ENCODE data around the gene TNFRSF1B. TPM values are rescaled to one million over a fixed set of nuclear protein-coding genes. Genes with fewer than 3 reads are reported as not detected.
A peak's percentile ranks its signal among the peaks of the same experiment; 100 is the strongest.

Gene TNFRSF1B
- total and polyA plus RNA-seq, 3 donors from 2014 or later = 7.7 to 10.6 (median 8.0) TPM

- WGBS, 2 donors = 71 to 73% methylated on average over 2 of the region's 2 CpGs
- Histone ChIP-seq H3K9me3 (no peaks in the 10 kb centered on the region), H3K36me3 (ENCODE audit: low read depth, missing control alignments) (no peaks in the 10 kb centered on the region), H3K4me3 (no peak overlapping the region), H3K27me3 (no peaks in the 10 kb centered on the region), H3K27ac (no peak overlapping the region), H3K4me1 (peaks cover 15% of the 10 kb centered on the region)
- intact Hi-C loops (cut with DNase I; ENCODE audit: low total_unique reads) = no loop called here
- TF ChIP-seq POLR2A (IDR thresholded peaks at IDR 0.05) = no peak
- no peak for TF ChIP-seq CTCF (IDR thresholded peaks at IDR 0.05)
- no peak for DNase-seq
These were observed 65.4 kb downstream of the TNFRSF1B start for GRCh38 chr1:12232221-12232620.

DNA sequence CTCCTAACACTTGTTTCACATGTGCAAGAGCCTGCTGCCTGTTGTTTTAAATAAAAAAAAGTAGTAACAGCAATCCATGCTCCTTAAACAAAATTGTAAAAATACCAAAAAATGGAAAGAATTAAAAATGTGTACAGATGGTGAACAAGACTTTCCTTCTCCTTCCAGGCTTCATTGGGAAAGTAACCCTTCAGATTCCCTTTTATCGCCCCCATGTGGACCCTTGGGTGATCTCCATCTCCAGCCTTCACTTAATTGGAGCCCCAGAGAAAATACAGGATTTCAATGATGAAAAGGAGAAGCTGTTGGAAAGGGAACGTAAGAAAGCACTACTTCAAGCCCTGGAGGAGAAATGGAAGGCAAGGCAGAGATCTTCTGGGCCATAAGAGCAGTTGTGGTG is 77.3 kb downstream of the TNFRSF1B start:
- Histone ChIP-seq H3K4me1 (no peaks in the 10 kb centered on the region), H3K27ac (no peak overlapping the region), H3K4me3 (no peak overlapping the region), H3K9me3 (no peaks in the 10 kb centered on the region), H3K36me3 (ENCODE audit: low read depth, missing control alignments) (no peaks in the 10 kb centered on the region), H3K27me3 (no peaks in the 10 kb centered on the region)
- no peak for DNase-seq
- intact Hi-C loops (cut with DNase I; ENCODE audit: low total_unique reads) = no loop called here
- WGBS, 2 donors = 71 to 80% methylated on average over 2 of the region's 2 CpGs
- TF ChIP-seq POLR2A (IDR thresholded peaks at IDR 0.05) (no peak), CTCF (IDR thresholded peaks at IDR 0.05) (peak in 1 of 3 experiments; percentile 20)

GRCh38 chr1:12244585-12244984 is 77.8 kb downstream of the TNFRSF1B start:
- H3K27me3 ChIP-seq = no peaks in the 10 kb centered on the region
- no peak for DNase-seq
- no peak for TF ChIP-seq POLR2A (IDR thresholded peaks at IDR 0.05)
- no peak for TF ChIP-seq CTCF (IDR thresholded peaks at IDR 0.05)
- H3K27ac ChIP-seq = no peak overlapping the region
- H3K4me3 ChIP-seq = no peak overlapping the region
- H3K36me3 ChIP-seq (ENCODE audit: low read depth, missing control alignments) = no peaks in the 10 kb centered on the region
- H3K4me1 ChIP-seq = no peaks in the 10 kb centered on the region
- 87 to 94% methylated on average over 5 of the region's 5 CpGs for WGBS, 2 donors
- intact Hi-C loops (cut with DNase I; ENCODE audit: low total_unique reads) = no loop called here
- no peaks in the 10 kb centered on the region for H3K9me3 ChIP-seq

DNA sequence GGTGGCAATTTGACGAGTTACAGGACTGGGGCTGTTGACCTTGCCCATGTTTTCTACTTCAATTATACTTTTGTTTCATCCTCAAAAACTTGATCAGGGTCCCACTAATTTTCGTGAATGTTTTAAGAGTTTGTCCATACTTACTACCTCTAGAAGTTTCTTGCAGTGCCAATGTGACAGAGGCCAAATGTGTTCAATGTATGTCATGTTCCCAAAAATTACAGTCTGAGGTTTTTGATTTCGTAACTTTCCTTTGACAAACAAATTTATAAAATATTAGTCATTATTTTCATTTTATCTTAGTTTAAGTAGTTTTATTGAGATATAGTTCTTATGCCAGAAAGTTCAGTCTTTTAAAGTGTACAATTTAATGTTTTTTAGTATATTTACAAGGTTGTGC is 78.3 kb downstream of the TNFRSF1B start:
- Histone ChIP-seq H3K4me1 (no peaks in the 10 kb centered on the region), H3K4me3 (no peak overlapping the region), H3K36me3 (ENCODE audit: low read depth, missing control alignments) (no peaks in the 10 kb centered on the region), H3K27me3 (no peaks in the 10 kb centered on the region), H3K27ac (no peak overlapping the region), H3K9me3 (no peaks in the 10 kb centered on the region)
- intact Hi-C loops (cut with DNase I; ENCODE audit: low total_unique reads) = no loop called here
- no peak for TF ChIP-seq POLR2A (IDR thresholded peaks at IDR 0.05)
- TF ChIP-seq CTCF (IDR thresholded peaks at IDR 0.05) = no peak
- no peak for DNase-seq
- 63 to 95% methylated on average over 3 of the region's 3 CpGs for WGBS, 2 donors

- intact Hi-C loops (cut with DNase I; ENCODE audit: low total_unique reads) = no loop called here
These were observed 78.9 kb downstream of the TNFRSF1B start for GRCh38 chr1:12245733-12246132.

More at GRCh38 chr1:12245733-12246132, 78.9 kb downstream of the TNFRSF1B start:
- Histone ChIP-seq H3K9me3 (no peaks in the 10 kb centered on the region), H3K27me3 (no peaks in the 10 kb centered on the region), H3K4me1 (no peaks in the 10 kb centered on the region), H3K4me3 (no peak overlapping the region), H3K36me3 (ENCODE audit: low read depth, missing control alignments) (no peaks in the 10 kb centered on the region), H3K27ac (no peak overlapping the region)
- DNase-seq = no peak
- no peak for TF ChIP-seq CTCF (IDR thresholded peaks at IDR 0.05)
- TF ChIP-seq POLR2A (IDR thresholded peaks at IDR 0.05) = no peak
